Right lobe of liver (tissue), 4 donors: ENCODE measurements around the gene OPA1.

Experiments used
- POLR2A ChIP-seq: fragments of 450-650 bp; IDR thresholded peaks from one replicate; pipeline ENCODE4 v1.6.1; 2017; ENCODE audit warnings: antibody characterized with exemption, mild to moderate bottlenecking
- TF ChIP-seq, protein P1 (sequence below), 4 donors: fragments of 200-600 bp in 3 of 4; fragments of 450-650 bp in 1 of 4; IDR thresholded peaks; one replicate each; pipeline versions ENCODE4 v1.5.1 to v1.8.0; 2016 to 2022; ENCODE audit warnings: antibody characterized with exemption in 4 of 4, mild to moderate bottlenecking in 2 of 4
- donor health status: DM: no; HTN: no; CAD: no.
- donor health status: DM: no; HTN: no; CAD: no.
- donor health status: DM: no; HTN: yes; CAD: no.

DNA sequence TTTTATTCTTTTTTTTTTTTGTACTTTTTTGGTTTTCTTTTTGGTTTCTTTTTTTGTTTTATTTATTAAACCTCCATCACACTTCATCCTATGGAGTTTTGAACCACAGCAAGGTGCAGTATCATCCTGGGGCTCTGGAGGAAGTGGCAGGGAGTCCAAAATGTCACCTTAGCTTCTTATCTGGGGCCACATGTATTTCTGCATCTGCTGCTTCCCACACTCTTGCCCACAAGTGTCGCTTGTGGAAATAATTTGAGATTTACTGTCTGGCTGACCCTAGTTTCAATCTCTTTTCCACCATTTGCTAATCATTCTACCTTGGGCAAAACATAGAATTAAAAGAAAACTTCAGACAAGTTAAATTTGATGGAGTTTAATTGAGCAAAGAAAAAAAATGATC lies 6.4 kb downstream of the OPA1 start:
- no peak for TF ChIP-seq POLR2A
- TF ChIP-seq, protein P1, sequence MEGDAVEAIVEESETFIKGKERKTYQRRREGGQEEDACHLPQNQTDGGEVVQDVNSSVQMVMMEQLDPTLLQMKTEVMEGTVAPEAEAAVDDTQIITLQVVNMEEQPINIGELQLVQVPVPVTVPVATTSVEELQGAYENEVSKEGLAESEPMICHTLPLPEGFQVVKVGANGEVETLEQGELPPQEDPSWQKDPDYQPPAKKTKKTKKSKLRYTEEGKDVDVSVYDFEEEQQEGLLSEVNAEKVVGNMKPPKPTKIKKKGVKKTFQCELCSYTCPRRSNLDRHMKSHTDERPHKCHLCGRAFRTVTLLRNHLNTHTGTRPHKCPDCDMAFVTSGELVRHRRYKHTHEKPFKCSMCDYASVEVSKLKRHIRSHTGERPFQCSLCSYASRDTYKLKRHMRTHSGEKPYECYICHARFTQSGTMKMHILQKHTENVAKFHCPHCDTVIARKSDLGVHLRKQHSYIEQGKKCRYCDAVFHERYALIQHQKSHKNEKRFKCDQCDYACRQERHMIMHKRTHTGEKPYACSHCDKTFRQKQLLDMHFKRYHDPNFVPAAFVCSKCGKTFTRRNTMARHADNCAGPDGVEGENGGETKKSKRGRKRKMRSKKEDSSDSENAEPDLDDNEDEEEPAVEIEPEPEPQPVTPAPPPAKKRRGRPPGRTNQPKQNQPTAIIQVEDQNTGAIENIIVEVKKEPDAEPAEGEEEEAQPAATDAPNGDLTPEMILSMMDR (IDR thresholded peaks at IDR 0.05): no peak
